Stomach (tissue), 9 donors: ENCODE results near the gene GANAB. TPM values are rescaled to one million over a fixed set of nuclear protein-coding genes. Genes with fewer than 3 reads are reported as not detected.
A peak's percentile ranks its signal among the peaks of the same experiment; 100 is the strongest.

ENCODE experiments used
- DNase-seq, 2 donors: peaks; one replicate each; pipeline versions ENCODE4 v3.0.0 to v3.0.0-alpha.2; 2013 to 2019
- H3K27ac ChIP-seq, 5 donors: fragments of 200-600 bp in 4 of 5; sonication (generic) in 4 of 5; one replicate each; pipeline ENCODE4 v1.5.1; 2013 to 2019; ENCODE audit warnings: mild to moderate bottlenecking in 1 of 5, moderate library complexity in 1 of 5
- H3K27me3 ChIP-seq, 3 donors: fragments of 200-600 bp; sonication (generic); one replicate each; pipeline ENCODE4 v1.5.1; 2017 to 2019; ENCODE audit warnings: mixed run types in 1 of 3
- H3K36me3 ChIP-seq, 4 donors: fragments of 200-600 bp; sonication (generic); 1 replicate in 3 of 4; 2 replicates in 1 of 4; pipeline ENCODE4 v1.5.1; 2016 to 2019
- H3K4me1 ChIP-seq, 4 donors: fragments of 200-600 bp; sonication (generic); one replicate each; pipeline ENCODE4 v1.5.1; 2016 to 2019
- H3K4me3 ChIP-seq, 4 donors: fragments of 200-600 bp; sonication (generic) in 3 of 4; one replicate each; pipeline ENCODE4 v1.5.1; 2016 to 2019; ENCODE audit warnings: mild to moderate bottlenecking in 1 of 4
- H3K9me3 ChIP-seq, 4 donors: fragments of 200-600 bp; sonication (generic); one replicate each; pipeline ENCODE4 v1.5.1; 2016 to 2019
- CTCF ChIP-seq, 7 experiments: fragments of 450-650 bp in 4 of 7; fragments of 200-600 bp in 3 of 7; sonication (generic) in 3 of 7; IDR thresholded peaks; one replicate each; pipeline ENCODE4 v1.5.1; 2016 to 2019; ENCODE audit warnings: antibody characterized with exemption in 7 of 7, control low read depth in 2 of 7, mild to moderate bottlenecking in 1 of 7
- EP300 ChIP-seq: sonication (generic); formaldehyde crosslinking; IDR thresholded peaks from one replicate; pipeline ENCODE4 v1.6.1; 2017; ENCODE audit warnings: antibody characterized with exemption
- POLR2A ChIP-seq, 4 donors: fragments of 450-650 bp; IDR thresholded peaks; one replicate each; pipeline ENCODE4 v1.6.1; 2016; ENCODE audit warnings: antibody characterized with exemption in 4 of 4, control low read depth in 2 of 4, mild to moderate bottlenecking in 1 of 4, moderate library complexity in 1 of 4
- POLR2AphosphoS5 ChIP-seq, 3 donors: sonication (generic); formaldehyde crosslinking; IDR thresholded peaks; one replicate each; pipeline ENCODE4 v1.6.1; 2016; ENCODE audit warnings: antibody characterized with exemption in 3 of 3
- WGBS, 5 donors: extraction: QIAGEN DNeasy Blood & Tissue Kit in 3 of 5; methylation state at CpG; one replicate each; pipeline versions ENCODE4 v1.1.5 to v1.1.7; 2013 to 2018; 5-methylcytosine and 5-hydroxymethylcytosine counted together
- intact Hi-C: fragments of 100-400 bp; cut with DNase I; formaldehyde crosslinking; loops from one replicate; pipeline ENCODE4 v1.15.1; 2023; ENCODE audit warnings: low total_unique reads
- polyA plus RNA-seq, 3 donors: library from polyadenylated mRNA; stranded (reverse); fragments of 200-250 nt; gene quantifications; one replicate each; pipeline ENCODE4 v1.2.3, GENCODE V29; 2013
- total RNA-seq, 5 donors: library from RNA; depleted of rRNA; stranded (reverse); fragments of >200 nt; gene quantifications; one replicate each; pipeline versions ENCODE4 v1.1.0 to v1.2.3, GENCODE V29; 2014 to 2016
- donor health status: healthy with polysubstance abuse.
- donor health status: Bipolar disorder and iron deficiency.
- donor health status: healthy.

Gene GANAB
- total and polyA plus RNA-seq, 8 donors = 21.4 to 155 (median 75.1) TPM

DNA sequence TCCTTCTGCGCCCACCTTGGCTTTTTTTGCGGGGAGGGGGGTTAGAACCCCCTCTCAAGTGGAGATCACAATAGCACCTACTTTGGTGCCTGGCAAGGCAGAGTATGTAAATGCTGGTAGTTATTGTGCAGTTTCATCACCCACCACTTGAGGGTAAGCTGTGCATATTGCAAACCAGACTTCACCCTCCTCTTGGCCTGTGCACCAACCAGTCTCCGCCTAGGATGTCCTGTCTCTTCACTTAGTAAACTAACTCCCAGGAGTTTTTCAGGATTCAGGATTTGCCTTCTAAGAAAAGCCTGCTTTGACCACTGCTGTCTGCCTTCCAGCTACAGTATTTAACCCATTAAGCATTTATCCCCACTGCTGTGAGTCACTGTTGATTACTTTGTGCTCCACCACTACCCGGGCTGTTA, 34.4 kb upstream of the GANAB start:
- H3K9me3 ChIP-seq = no peaks in the 10 kb centered on the region
- H3K4me1 ChIP-seq = peaks cover 18 to 48% (median 32%) of the 10 kb centered on the region in 4 donors
- peaks cover 19 to 22% (median 22%) of the 10 kb centered on the region in 4 donors for H3K36me3 ChIP-seq
- DNase-seq = peak; percentile 47 to 87
- TF ChIP-seq POLR2AphosphoS5 (IDR thresholded peaks at IDR 0.05) (peak in 1 of 3 donors; percentile 46), CTCF (IDR thresholded peaks at IDR 0.05) (peak in 5 of 7 experiments; percentile 38 to 52 (median 50)), EP300 (no peak)
- H3K27ac ChIP-seq = peak overlapping the region in 3 of 5 donors; percentile 18 to 93 (median 91)
- H3K4me3 ChIP-seq = no peak overlapping the region
- intact Hi-C loops = no loop called here
- 34 to 41% (median 36%) methylated on average over 3 to 4 of the region's 4 CpGs for WGBS, 5 donors
- H3K27me3 ChIP-seq = no peaks in the 10 kb centered on the region

- intact Hi-C loops = no loop called here
Measured at GRCh38 chr11:62678770-62679696, 32.6 kb upstream of the GANAB start, which contains the start of gene UBXN1. Gene UBXN1, minus strand, starts transcription at chr11:62679073. Its CDS starts 150 bp downstream, at chr11:62678923.

DNA sequence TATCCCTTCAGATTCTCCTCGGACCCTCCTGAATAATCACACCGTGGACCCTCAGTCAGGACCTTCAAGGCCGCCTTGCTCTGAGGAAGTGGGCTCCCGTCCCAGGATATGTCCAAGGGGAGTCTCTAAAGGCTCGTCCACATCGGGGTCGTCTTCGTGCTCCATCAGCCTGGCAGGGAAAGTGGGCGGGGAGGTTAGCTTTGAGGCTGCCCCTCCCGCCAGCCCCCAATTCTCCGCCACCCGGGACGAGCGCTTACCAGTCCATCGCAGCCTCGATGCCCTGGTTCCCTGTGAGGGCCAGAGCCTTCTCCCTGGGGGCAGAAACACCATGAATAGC, 32.0 kb upstream of the GANAB start:
- DNase-seq = no peak
- intact Hi-C loops = no loop called here
- 2 to 4% (median 3%) methylated on average over 9 to 16 of the region's 16 CpGs for WGBS, 5 donors
- H3K4me1 ChIP-seq = peaks cover 20 to 56% (median 39%) of the 10 kb centered on the region in 4 donors
- peak overlapping the region; percentile 92 to 99 (median 99) for H3K4me3 ChIP-seq
- H3K9me3 ChIP-seq = no peaks in the 10 kb centered on the region
- peak overlapping the region; percentile 91 to 95 (median 93) for H3K27ac ChIP-seq
- H3K27me3 ChIP-seq = no peaks in the 10 kb centered on the region
- no peak for TF ChIP-seq POLR2AphosphoS5 (IDR thresholded peaks at IDR 0.05)
- no peak for TF ChIP-seq POLR2A (IDR thresholded peaks at IDR 0.05)
- TF ChIP-seq CTCF (IDR thresholded peaks at IDR 0.05) = no peak
- TF ChIP-seq EP300 = no peak
- H3K36me3 ChIP-seq = peaks cover 23 to 47% (median 45%) of the 10 kb centered on the region in 4 donors

More at GRCh38 chr11:62678770-62679696, 32.6 kb upstream of the GANAB start, which contains the start of gene UBXN1:
- peak; percentile 89 to 96 for DNase-seq
- peak within 1 kb of the TSS; percentile 92 to 99 (median 99) for H3K4me3 ChIP-seq
- peaks cover 23 to 40% (median 39%) of the 10 kb centered on the region in 4 donors for H3K36me3 ChIP-seq
- H3K9me3 ChIP-seq = no peaks in the 10 kb centered on the region
- H3K27ac ChIP-seq = peak within 1 kb of the TSS; percentile 91 to 95 (median 93)
- H3K4me1 ChIP-seq = peaks cover 18 to 50% (median 35%) of the 10 kb centered on the region in 4 donors
- no peaks in the 10 kb centered on the region for H3K27me3 ChIP-seq
- no peak for TF ChIP-seq EP300
- no peak for TF ChIP-seq POLR2A (IDR thresholded peaks at IDR 0.05)
- TF ChIP-seq POLR2AphosphoS5 (IDR thresholded peaks at IDR 0.05) = peak; percentile 72 to 95 (median 87)
- no peak for TF ChIP-seq CTCF (IDR thresholded peaks at IDR 0.05)
- 5 to 8% (median 7%) methylated on average over 34 to 55 of the region's 55 CpGs for WGBS, 5 donors

DNA sequence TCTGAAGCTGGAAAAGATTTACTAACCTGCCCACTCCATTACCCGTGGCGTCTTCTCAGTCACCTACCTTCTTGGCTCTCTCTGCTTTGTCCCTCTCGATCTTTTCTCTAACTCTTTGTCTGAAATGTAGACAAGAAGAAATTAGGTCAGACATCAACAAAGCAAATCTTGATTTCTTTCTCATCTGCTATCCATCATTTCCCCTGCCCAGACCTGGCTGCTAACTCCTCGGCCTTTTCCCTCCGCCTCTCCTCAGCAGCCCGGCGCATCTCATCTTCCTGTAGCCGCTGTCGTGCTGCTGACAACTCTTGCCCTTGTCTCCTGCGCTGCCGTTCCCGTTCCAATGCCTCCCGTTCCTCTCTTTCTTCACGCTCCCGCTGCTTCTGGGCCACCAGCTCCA, 31.3 kb upstream of the GANAB start:
- peak overlapping the region in 3 of 4 donors; percentile 92 to 99 (median 99) for H3K4me3 ChIP-seq
- intact Hi-C loops = no loop called here
- no peaks in the 10 kb centered on the region for H3K9me3 ChIP-seq
- 72 to 79% (median 77%) methylated on average over 15 of the region's 15 CpGs for WGBS, 5 donors
- DNase-seq = no peak
- H3K36me3 ChIP-seq = peaks cover 23 to 51% (median 47%) of the 10 kb centered on the region in 4 donors
- H3K27me3 ChIP-seq = no peaks in the 10 kb centered on the region
- TF ChIP-seq CTCF (IDR thresholded peaks at IDR 0.05) (no peak), EP300 (no peak), POLR2A (IDR thresholded peaks at IDR 0.05) (no peak), POLR2AphosphoS5 (IDR thresholded peaks at IDR 0.05) (no peak)
- peak overlapping the region in 4 of 5 donors; percentile 91 to 95 (median 94) for H3K27ac ChIP-seq
- H3K4me1 ChIP-seq = peaks cover 27 to 63% (median 46%) of the 10 kb centered on the region in 4 donors
